NB4 (cell line): ENCODE measurements around the gene CHRNA1.

Experiments used
- CTCF ChIP-seq: IDR thresholded peaks from one replicate; pipeline ENCODE4 v1.5.1; 2012; ENCODE audit warnings: low read depth, low read length
- MYC ChIP-seq: IDR thresholded peaks from 2 replicates; pipeline ENCODE4 v1.6.1; 2011; ENCODE audit warnings: low read depth, low read length
- POLR2A ChIP-seq: IDR thresholded peaks from 2 replicates; pipeline ENCODE4 v1.6.1; 2011; ENCODE audit warnings: mild to moderate bottlenecking; ENCODE audit not compliant: insufficient read length; ENCODE audit errors: extremely low read depth
- TF ChIP-seq, protein P1 (sequence below): IDR thresholded peaks from 2 replicates; pipeline ENCODE4 v1.6.1; 2011; ENCODE audit warnings: low read depth, low read length

- TF ChIP-seq CTCF (no peak), POLR2A (no peak), MYC (no peak)
- TF ChIP-seq, protein P1, sequence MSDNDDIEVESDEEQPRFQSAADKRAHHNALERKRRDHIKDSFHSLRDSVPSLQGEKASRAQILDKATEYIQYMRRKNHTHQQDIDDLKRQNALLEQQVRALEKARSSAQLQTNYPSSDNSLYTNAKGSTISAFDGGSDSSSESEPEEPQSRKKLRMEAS: no peak
These were observed 41.2 kb downstream of the CHRNA1 start for GRCh38 chr2:174722942-174723592.
